ENCODE results near the gene TBC1D32. TPM values are rescaled to one million over a fixed set of nuclear protein-coding genes. Genes with fewer than 3 reads are reported as not detected.

The TBC1D32 gene
- polyA plus RNA-seq, 1 of the 3 experiments (the other 2 are of a cell fraction), result 2.3 TPM

GRCh38 chr6:121205569-121205968, 128.7 kb downstream of the TBC1D32 start:
- Histone ChIP-seq H3K36me3 (replicated peaks in 1 of 2; ENCODE audit: control insufficient read depth in 1 of 2, insufficient read depth in 2 of 2, low read length in 1 of 2) (no peaks in the 10 kb centered on the region), H3K27ac (ENCODE audit: low read depth in 2 of 2, low read length in 1 of 2) (no peak overlapping the region), H3K9me2 (no peaks in the 10 kb centered on the region), H3K79me2 (ENCODE audit: insufficient read depth) (no peaks in the 10 kb centered on the region), H4K20me1 (ENCODE audit: insufficient read depth) (no peaks in the 10 kb centered on the region), H2AFZ (ENCODE audit: low read depth) (no peak overlapping the region), H3K27me3 (ENCODE audit: insufficient read depth) (no peaks in the 10 kb centered on the region), H3K4me2 (no peak overlapping the region), H3K4me3 (ENCODE audit: low read depth in 2 of 2, low read length in 1 of 2) (no peak overlapping the region), H3K9ac (no peak overlapping the region), H3F3A (replicated peaks; ENCODE audit: insufficient read depth) (no peaks in the 10 kb centered on the region), H3K9me3 (no peaks in the 10 kb centered on the region), H3K4me1 (ENCODE audit: control insufficient read depth in 1 of 2, insufficient read depth in 2 of 2, low read depth in 1 of 2, low read length in 1 of 2) (no peaks in the 10 kb centered on the region)
- TF ChIP-seq FOXJ3 (CRISPR knock-in tag; IDR thresholded peaks at IDR 0.05), result no peak
- no peak for TF ChIP-seq JUND (IDR thresholded peaks at IDR 0.05)
- no peak for TF ChIP-seq TEAD4 (IDR thresholded peaks at IDR 0.05; ENCODE audit: borderline replicate concordance, insufficient read depth)
- TF ChIP-seq REST (IDR thresholded peaks at IDR 0.05; ENCODE audit: low read depth, low read length), result no peak
- no peak for TF ChIP-seq RFX5 (IDR thresholded peaks at IDR 0.05; ENCODE audit: low read length)
- no peak for TF ChIP-seq NFIC (IDR thresholded peaks at IDR 0.05; ENCODE audit: borderline replicate concordance)
- no peak for TF ChIP-seq MXI1 (IDR thresholded peaks at IDR 0.05; ENCODE audit: low read depth, low read length)
- TF ChIP-seq TCF12 (IDR thresholded peaks at IDR 0.05), result no peak
- TF ChIP-seq USF1 (IDR thresholded peaks at IDR 0.05; ENCODE audit: borderline replicate concordance, low read depth), result no peak
- no peak for TF ChIP-seq GATA2 (CRISPR knock-in tag; IDR thresholded peaks at IDR 0.05)
- TF ChIP-seq USF2 (IDR thresholded peaks at IDR 0.05; ENCODE audit: borderline replicate concordance, low read depth, low read length), result no peak
- TF ChIP-seq TAF1 (IDR thresholded peaks at IDR 0.05; ENCODE audit: borderline replicate concordance, low read depth, low read length), result no peak
- TF ChIP-seq EZH2phosphoT487 (IDR thresholded peaks at IDR 0.05; ENCODE audit: borderline replicate concordance, low read depth), result no peak
- TF ChIP-seq ZBTB33 (IDR thresholded peaks at IDR 0.05; ENCODE audit: borderline replicate concordance, low read depth), result no peak
- TF ChIP-seq MAX (IDR thresholded peaks at IDR 0.05; ENCODE audit: low read depth), result no peak
- TF ChIP-seq GABPA (IDR thresholded peaks at IDR 0.05; ENCODE audit: low read depth), result no peak
- TF ChIP-seq SMC3 (IDR thresholded peaks at IDR 0.05; ENCODE audit: low read depth, low read length), result no peak
- TF ChIP-seq RXRA (IDR thresholded peaks at IDR 0.05; ENCODE audit: borderline replicate concordance, low read depth), result no peak
- TF ChIP-seq ELF1 (IDR thresholded peaks at IDR 0.05), result no peak
- 89% methylated on average over 3 of the region's 3 CpGs for WGBS (ENCODE audit: low lambda C conversion rate)
- DNase-seq, result no peak
- ChIA-PET POLR2A (no interaction called here), CTCF (no interaction called here)
